HG02885 (cell line): ENCODE measurements around the gene CLRN1.
A peak's percentile ranks its signal among the peaks of the same experiment; 100 is the strongest.

Experiments used
- ATAC-seq: cut with Tn5 transposase; IDR thresholded peaks from one replicate; pipeline ENCODE4 v1.9.1; 2021; ENCODE audit warnings: mild to moderate bottlenecking; ENCODE audit not compliant: unreplicated experiment, poor library complexity

The CLRN1 gene

DNA sequence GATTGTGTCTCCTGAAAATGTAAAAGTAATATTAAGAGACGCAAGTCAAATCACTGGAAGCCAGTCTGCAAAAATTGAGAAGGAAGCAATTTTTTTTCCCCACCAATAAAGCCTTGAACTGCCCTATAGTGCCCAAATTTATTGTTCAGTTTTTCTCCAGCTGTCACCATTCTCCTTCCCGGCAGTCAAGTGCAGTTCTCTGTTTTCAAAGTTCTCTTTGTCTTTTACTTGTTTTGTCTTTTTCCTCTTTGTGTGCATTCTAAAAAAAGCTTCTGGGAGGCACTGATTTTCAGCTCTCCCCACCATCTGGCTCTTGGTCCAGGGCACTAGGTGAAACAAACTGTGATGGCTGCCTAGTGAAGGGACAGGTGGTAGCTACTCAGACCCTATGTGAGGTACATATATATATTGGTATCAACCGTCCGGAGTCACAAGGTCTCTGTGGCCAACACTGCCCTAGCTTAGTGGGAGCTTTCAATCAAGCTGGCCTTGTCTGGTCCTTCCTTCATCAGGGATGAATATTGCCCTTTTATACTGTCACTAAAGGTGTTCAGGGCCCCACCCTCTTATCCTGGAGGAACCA, 6.1 kb upstream of the CLRN1 start:
- ATAC-seq, result no peak

DNA sequence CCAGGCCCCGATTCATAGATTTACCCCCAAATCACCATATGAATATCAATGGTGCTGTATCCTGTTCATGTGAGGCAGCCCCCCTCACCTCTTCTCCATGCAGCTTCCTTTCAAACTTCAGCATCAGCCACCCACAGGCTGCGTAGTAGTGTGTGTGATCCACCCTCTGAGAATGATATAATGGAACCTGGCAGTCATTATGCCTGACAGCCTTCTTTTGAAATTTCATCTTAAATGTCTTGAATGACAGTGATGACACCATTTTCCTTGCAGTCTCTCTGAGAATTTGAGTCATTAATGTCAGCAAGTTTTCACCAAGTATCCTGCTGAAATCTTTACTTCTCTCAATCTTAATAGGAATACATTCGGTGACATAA, 3.5 kb upstream of the CLRN1 start:
- ATAC-seq, result no peak

DNA sequence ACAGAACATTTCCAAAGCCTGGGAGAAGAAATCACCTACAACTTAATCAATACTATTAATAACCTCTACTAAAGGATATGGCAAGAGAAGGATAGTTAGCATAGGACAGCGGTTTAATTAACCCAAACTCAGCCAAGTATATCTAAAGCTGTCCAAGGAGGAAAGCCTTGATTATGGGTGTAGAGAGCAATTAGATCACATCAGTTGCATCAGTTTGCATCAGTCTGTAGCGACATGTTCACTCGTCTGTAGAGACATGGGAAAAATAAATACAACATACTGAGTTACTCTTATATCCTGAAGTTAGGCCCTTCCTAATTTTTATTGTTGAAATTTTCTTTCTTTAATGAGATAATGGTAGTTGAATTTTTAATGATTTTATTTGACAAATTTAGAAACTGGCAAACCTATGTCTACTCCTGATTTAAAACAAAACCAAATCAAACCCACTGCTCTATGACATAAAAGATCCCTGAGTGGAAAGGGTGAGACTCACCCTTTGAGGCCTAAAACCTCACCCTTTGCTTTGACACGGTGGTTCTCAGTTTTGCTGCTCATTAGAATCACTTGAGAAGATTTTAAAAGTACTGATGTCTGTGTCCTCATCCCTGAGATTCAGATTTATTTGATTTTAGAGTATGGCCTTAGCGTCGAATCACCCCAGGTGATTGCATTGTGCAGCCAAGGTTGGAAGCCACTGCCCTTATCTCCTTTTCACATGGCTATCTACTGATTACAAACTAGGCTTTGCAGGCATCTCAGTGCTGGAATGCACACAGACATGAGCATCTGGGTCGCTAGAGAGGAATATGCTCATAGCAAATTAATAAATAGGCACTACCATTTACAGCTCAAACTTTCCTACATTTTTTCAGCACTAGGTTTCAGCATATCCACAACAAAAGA, 2.8 kb upstream of the CLRN1 start:
- ATAC-seq, result no peak

DNA sequence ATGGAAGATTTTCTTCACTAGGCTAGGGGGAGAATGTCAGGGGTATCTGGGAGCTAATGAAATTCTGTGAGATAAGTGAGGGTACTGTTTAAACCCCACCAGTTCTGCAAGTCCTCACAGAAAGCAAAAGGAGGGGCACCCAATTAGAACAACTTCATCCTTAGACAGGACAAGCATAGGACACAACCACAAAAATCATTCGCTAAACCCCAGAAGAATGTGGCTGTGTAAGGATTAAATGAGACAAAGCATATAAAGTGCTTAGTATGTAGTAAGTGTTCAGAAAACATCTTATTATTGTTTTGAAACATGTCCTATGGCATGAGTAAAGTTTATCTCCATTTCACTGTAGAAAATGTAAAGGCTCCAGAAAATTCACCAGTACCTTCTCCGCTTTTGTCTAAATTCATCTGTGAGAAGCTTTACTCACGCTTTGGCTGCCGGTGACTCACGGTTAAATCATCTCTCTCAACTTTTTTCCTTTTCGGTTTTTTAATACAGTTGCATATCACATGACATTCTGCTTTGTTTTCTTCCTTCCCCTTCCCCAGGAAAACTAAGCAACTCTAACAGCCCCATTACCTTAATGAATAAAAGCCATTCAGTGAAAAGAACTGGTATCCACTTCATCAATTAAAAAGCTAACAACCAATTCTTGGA, 1.7 kb downstream of the CLRN1 start:
- no peak for ATAC-seq

DNA sequence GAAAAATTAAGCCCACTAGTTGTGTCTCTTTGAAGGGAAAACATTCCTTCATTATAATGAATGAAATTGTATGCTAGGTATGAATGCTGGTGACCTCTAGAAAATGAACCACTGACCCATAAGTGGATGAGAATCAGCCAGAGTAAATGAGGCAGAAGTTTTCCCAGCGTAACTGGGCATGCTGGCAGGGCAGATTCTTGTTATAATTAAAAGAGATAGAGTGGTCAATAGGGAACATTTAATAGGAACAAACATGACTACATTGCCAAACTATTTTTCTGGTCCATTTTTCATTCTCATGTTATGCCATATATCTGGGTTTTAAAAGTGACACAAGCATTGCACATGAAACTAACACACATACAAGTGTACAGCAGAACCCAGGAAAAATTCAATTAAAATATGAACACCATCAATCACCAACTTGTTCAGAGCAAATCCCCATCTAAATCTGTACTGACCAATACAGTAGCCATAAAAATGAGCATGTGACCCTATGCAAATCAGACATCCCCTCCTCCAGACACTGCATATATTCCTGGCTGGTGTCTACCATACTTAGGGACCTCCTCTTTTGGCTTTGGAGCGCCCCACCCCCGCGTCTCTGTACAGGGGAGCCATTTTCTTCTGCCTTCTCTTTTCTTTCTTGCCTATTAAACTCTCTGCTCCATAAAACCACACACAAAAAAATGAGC, 4.0 kb downstream of the CLRN1 start:
- ATAC-seq, result no peak

DNA sequence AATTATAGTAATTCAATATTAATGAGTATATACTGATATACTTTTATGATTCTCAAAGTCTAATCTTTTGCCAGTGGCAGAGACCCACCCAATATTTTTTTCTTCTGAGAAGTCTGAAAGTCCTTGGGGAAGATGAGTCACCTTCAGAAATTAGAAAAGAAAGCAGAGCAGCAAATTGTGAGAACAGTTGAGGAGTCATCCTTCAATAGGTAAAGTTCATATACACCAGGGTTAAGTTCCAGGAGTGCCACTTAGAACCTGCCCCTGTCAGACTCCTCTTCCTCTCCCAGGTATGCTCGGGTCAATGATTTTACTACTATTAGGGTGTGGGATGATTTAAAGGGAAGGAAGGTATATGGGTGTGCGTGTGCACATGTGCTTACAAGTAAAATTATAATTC, 7.1 kb downstream of the CLRN1 start:
- no peak for ATAC-seq

DNA sequence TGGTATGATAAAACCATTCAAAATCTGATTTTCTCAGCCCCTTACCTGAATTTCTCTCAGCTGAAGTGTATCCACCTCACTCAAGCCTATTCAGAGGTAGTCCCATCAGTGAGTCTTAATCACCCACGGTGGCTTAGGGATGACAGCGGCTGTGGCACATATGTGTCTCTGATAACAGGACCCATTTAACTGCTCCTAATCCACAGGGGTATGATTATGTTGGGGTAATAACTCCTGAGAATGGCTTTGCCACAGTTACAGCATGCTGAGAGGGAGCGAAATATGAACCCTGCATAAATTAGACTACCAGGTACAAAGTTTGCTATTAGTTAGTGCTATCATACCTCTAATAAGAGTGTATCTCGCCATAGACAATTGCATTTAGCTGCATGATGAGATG, 10.6 kb downstream of the CLRN1 start:
- no peak for ATAC-seq

DNA sequence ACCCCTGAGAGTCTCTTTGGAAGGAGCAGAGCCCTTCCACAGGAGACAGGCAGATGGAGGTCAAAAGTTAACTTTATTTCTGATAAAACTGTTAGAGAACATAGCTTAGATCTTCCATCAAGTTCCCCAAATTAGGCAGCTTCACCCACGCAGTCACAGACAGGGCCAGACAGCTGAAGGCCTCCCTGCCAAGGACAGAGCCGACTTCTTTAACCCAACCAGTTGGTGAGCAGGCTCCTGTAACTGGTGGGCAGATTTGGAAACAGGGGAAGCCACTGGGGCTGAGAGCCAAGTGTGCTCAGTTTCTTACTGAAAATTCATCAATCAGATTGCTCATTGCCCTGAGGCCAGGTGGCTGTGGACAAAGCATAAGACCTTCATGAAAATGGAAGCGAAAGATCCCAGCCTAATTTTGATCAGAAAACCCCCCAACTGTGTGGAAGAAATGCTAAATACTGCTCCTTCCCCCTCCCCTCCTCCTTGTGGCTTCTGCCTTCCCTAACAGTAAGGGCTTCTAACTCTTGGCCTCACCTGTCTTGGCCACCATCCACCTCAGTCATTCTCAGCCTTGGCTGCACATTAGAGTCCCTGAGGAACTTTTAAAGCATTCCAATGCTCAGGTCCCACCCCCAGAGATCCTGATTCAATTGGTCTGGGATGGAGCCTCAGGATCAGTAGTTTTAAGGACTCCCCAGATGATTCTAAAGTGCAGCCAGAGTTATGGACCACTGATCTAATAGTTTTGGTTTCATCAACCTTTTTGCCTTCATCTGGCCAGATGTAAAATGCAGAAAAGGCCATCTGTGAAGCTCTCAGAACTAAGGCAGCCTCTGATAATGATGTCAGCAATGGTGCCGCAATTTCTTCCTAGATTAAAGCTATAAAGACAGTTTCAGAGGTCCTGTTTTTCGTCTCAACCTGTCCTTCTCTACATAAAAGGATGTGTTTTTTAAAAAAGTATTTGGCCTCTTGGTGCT, 11.5 kb downstream of the CLRN1 start:
- peak; percentile 42 for ATAC-seq

DNA sequence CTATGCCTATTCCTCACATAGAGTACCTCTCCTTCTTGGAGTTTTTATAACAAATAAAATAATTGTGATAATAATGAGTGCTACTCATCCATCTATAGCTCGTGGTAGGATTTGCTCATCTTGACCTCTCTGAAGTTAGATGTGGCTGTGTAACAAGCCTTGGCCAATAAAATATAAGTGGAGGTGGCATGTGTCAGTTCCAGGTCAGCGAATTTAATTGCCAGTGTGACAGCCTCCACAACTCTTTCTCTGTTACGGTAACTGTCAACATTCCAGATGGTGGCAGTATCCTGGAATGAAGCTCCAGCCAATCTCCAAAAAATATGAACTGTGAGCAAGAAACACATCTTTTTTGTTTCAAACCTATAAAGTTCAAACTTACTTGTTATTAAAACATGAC, 13.8 kb downstream of the CLRN1 start:
- no peak for ATAC-seq

DNA sequence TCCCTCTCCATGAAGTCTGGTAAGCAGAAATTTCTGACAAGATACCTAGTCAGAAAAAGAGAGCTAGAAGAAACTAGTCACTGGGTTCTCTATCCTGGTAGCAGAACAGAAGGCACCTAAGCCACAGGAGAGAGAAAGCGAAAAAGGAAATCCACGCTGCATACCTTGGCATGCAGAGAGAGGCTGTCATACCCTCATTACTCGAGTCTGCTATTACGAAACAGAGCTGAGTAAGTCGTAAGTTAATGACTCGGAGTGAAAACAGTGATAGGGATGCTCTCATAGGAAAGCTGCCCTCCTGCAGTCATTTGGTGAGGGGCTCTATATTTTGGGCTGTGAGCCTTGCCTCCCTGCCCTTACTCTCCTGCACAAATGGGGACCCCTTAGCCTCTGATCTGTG, 16.2 kb downstream of the CLRN1 start:
- no peak for ATAC-seq

DNA sequence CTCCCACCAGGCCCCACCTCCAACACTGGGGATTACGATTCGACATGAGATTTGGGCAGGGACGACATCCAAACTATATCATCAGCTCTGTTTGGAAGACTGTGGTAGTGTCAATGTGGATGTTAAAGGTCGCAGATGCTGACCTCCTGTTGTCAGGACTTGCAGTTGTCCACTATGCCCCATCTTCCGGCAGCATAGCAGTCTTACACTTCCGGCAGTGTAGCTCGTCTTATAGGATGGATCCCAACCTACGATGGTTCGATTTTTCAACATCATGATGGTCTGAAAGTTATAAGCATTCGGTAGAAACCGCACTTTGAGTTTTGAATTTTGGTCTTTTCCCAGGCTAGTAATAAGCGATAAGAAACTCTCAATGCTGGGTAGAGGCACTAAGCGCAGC, 20.6 kb downstream of the CLRN1 start:
- ATAC-seq, result no peak

DNA sequence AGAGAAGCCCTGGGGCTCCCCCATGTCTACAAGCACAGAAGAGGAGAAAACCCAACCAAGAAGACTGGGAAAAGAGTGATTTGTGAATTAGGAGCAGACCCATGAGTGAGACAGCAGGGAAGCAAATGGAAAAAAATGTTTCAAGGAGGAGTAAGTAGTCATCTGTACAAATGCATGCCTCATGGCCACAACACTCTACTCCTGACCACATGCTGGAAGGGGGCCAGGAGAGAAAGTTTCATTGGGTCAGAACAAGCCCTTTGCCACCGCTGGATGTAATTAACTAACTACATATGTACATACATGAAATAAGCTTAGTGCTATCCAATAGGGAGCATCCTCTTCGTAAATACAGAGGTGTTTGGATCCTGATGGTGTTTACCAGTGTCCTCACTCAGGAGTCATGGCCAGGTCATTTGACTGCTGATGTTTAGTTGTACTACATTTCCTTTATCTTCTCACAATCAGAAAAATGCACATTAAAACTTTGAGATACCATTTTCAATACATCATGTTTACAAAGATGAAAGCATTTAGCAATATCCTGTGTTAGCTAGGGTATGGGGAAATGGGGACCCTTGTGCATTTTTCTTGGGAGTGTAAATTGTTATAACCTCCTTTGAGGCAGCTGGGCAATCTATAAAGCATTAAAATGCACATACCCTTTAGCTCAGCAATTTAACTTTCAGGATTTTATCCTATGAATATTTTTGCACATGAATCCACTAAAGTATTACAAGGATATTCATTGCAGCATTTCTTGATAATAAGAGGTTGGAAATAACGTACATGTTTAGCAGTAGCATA, 27.1 kb downstream of the CLRN1 start:
- ATAC-seq, result no peak

DNA sequence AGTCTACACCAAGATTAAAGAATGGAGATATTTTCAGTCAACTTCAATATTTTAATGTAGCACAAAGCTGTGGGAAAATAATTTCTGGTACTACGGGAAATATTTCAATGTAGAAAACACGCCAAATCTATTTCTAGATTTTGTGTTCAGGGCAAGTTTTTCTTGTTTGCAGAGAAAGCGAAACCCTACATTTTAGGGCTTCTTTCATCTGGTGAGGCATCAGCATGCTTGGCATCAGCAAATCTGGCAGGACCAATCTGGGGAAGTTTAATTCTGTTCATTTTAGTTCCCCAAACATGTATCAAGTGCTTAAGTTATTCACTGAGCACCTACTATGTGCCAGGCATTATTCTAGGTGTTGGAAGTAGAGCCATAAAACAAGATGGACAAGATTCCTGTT, 30.3 kb downstream of the CLRN1 start:
- no peak for ATAC-seq

DNA sequence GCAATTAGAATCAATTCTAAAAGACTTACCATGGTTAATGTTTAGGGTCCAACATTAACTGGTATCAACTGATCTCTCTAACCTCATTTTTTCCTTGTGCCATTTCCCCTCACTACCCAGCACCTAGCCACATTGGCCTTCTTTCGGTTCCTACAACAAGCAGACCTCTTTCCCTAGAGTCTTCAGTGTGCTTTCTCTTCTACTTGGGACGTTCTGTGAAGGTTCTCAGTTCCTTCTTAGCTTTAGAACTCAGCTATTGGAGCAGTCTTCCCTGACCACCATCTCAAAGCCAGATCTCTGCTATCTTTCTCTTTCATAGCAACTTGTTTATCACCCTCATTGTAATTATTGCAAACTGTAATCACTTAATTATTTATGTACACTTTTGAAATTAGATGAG, 35.8 kb downstream of the CLRN1 start:
- ATAC-seq, result peak; percentile 62

DNA sequence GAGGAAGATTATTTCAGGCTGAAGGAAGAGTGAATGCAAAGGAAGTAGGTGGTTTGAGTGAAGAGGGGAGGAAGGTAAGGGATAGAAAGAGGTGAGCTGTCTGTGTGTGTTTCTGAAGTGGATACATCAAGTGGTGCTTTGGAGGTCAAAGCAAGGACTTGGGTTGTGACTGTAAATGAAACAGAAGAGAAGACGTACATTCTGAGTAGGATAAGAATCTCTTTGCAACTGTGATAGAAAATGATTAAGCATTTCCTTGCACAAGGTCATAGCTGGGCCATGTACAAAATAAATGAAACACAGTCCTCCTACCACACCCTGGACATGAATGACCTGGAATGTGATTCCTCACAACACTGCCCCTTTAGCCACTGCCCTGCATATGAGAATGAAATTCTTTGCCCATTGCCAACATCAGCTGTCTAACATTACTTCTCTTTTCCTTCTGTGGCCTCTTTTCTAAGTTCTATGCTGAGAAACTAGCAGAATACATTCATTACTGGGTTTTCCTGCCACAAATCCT, 39.0 kb downstream of the CLRN1 start:
- ATAC-seq, result no peak

DNA sequence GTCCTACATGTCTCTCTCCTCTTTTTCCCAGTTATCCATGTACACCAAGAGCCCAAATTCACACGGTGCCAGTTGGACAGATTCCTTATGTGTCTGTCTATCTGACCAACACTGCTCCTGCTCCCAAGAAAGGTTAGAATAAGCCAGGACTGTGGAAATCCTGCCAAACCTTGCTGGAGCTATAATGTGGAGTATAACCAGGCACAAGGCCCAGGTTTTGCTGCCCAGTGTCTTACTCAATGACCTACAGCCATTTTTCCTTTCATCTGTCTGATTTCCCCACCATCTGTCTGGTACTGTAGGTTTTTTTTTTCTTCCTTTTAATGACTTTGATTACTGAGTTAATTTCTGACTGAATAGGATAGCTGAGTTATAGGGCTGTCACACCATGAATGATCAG, 40.8 kb downstream of the CLRN1 start:
- no peak for ATAC-seq

DNA sequence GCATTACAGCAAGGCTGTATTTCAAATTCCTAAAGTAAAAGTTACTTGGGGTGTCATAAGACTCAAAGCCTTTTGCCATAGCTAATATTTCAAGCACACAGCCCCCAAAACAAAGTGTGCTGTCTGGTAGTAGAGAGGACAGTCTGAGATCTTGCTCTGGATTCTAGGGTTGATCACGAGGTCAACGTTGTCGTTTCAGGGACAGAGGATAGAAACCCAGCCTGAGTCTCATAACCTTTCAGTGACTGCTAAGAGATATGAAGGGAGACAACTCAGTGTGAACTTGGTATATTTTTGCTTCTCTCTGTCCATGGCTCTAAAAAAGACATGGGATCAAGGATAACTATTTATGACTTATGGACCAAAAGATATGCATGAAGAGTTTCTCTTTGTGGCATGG, 41.7 kb downstream of the CLRN1 start:
- ATAC-seq, result no peak

DNA sequence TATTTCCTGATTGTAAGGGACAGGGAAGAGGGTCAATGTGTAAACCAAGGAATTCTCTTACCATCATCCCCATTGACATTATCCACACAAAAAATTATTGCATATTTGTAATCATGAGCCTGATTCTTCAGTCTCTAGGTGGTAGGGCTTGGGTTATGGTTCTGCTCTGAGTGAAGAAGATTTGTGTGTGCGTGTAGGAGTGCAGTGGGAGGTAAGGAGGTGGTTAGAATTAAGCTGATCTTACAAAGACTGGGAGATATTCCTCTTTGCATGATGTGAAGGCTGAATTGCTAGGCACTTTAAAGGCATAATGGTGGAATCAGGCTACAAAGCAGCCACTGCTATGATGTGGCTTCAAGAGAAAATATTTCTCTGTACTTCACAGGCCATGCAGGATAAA, 44.3 kb downstream of the CLRN1 start:
- ATAC-seq, result no peak

DNA sequence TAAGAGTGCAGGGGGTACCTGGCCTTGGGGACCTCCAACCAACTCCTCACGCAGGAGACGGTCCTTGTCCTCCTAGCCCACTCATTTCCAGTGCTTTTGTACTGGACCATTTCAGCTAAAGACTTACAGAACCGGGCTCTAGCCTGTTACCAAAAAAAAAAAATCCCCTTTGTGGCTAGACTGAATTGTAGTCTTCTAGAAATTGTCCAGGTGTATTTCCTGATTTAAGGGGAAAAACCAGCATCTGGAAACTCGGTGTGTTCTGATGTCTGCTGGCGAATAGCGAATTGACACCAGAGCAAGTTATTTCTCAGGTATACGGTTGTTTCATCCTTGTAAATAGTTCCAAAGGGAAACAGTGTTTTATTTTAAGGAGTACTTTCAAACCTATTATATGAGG, 46.2 kb downstream of the CLRN1 start:
- ATAC-seq, result no peak
